Measurements from ENCODE around the gene ZBTB4. TPM values are rescaled to one million over a fixed set of nuclear protein-coding genes. Genes with fewer than 3 reads are reported as not detected.

ZBTB4 gene
- total RNA-seq, 3 donors from 2014 or later (not counting 1 experiment from before 2014, with no cell fraction given), result 64.0 to 72.5 (median 68.4) TPM

- no peaks in the 10 kb centered on the region for H3K27me3 Mint-ChIP-seq (ENCODE audit: low read depth in 2 of 2)
- Histone ChIP-seq H3K4me1 (ENCODE audit: control insufficient read depth, insufficient read depth, low read length) (no peaks in the 10 kb centered on the region), H3K36me3 (ENCODE audit: control insufficient read depth, insufficient read depth, low read length) (peaks cover 90% of the 10 kb centered on the region), H3K27ac (ENCODE audit: low read length) (no peak overlapping the region), H3K9me3 (ENCODE audit: control insufficient read depth, insufficient read depth, low read length) (no peaks in the 10 kb centered on the region), H3K27me3 (ENCODE audit: control insufficient read depth, insufficient read depth, low read length) (no peaks in the 10 kb centered on the region), H3K4me3 (ENCODE audit: low read length) (no peak overlapping the region)
- WGBS (ENCODE audit: insufficient coverage), result 95% methylated on average over 20 of the region's 20 CpGs
- H3K4me1 Mint-ChIP-seq, result no peaks in the 10 kb centered on the region
- no peak overlapping the region for H3K4me3 Mint-ChIP-seq
- DNase-seq (peak in 1 of 2 donors; percentile 11), ATAC-seq (no peak)
- H3K9me3 Mint-ChIP-seq, result no peaks in the 10 kb centered on the region
- H3K27ac Mint-ChIP-seq, result peak overlapping the region in 1 of 2 donors; percentile 6
- intact Hi-C loops (cut with micrococcal nuclease), result loop anchor here (5.0 kb wide), 1 partner anchor 65 kb away; the partner anchor contains the start of genes FGF11 and TMEM102
- H3K36me3 Mint-ChIP-seq, result peaks cover 21% of the 10 kb centered on the region
- no peak for TF ChIP-seq CTCF (IDR thresholded peaks at IDR 0.05)
Measured at GRCh38 chr17:7502171-7502847, 22.9 kb upstream of the ZBTB4 start.

- peaks cover 92% of the 10 kb centered on the region for H3K36me3 ChIP-seq (ENCODE audit: control insufficient read depth, insufficient read depth, low read length)
- no peaks in the 10 kb centered on the region for H3K9me3 ChIP-seq (ENCODE audit: control insufficient read depth, insufficient read depth, low read length)
- no peak overlapping the region for H3K27ac ChIP-seq (ENCODE audit: low read length)
- WGBS (ENCODE audit: insufficient coverage), result 88% methylated on average over 14 of the region's 14 CpGs
- H3K4me3 Mint-ChIP-seq, result no peak overlapping the region
- no peaks in the 10 kb centered on the region for H3K27me3 ChIP-seq (ENCODE audit: control insufficient read depth, insufficient read depth, low read length)
- no peak overlapping the region for H3K4me3 ChIP-seq (ENCODE audit: low read length)
- ATAC-seq, result no peak
- H3K9me3 Mint-ChIP-seq, result no peaks in the 10 kb centered on the region
- TF ChIP-seq CTCF (IDR thresholded peaks at IDR 0.05), result no peak
- no peaks in the 10 kb centered on the region for H3K4me1 Mint-ChIP-seq
- H3K36me3 Mint-ChIP-seq, result peaks cover 21% of the 10 kb centered on the region
- H3K27me3 Mint-ChIP-seq (ENCODE audit: low read depth in 2 of 2), result no peaks in the 10 kb centered on the region
- peak in 1 of 2 donors; percentile 6 for DNase-seq
- H3K27ac Mint-ChIP-seq, result peak overlapping the region in 1 of 2 donors; percentile 6
- intact Hi-C loops (cut with micrococcal nuclease), result loop anchor here (5.0 kb wide), 1 partner anchor 64 kb away; the partner anchor contains the start of genes FGF11 and TMEM102
- H3K4me1 ChIP-seq (ENCODE audit: control insufficient read depth, insufficient read depth, low read length), result no peaks in the 10 kb centered on the region
Measured at GRCh38 chr17:7501729-7502128, 22.3 kb upstream of the ZBTB4 start.

DNA sequence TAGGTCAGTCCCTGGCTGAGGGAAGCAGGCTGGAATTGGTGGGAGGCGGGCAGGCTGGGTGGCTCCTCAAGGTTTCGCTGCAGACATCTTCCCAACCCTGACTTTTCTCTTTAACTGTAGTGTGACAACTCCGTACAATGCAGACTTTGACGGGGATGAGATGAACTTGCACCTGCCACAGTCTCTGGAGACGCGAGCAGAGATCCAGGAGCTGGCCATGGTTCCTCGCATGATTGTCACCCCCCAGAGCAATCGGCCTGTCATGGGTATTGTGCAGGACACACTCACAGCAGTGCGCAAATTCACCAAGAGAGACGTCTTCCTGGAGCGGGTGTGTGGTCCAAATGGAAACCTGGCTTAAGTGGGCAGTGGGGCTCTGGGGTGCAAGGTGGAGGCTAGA, 19.7 kb upstream of the ZBTB4 start:
- Mint-ChIP-seq H3K27ac (peak overlapping the region in 1 of 2 donors; percentile 20), H3K36me3 (peaks cover 20% of the 10 kb centered on the region), H3K4me1 (peaks cover 1 to 17% of the 10 kb centered on the region in 2 donors), H3K4me3 (peak overlapping the region; percentile 21), H3K9me3 (no peaks in the 10 kb centered on the region), H3K27me3 (ENCODE audit: low read depth in 2 of 2) (no peaks in the 10 kb centered on the region)
- Histone ChIP-seq H3K27ac (ENCODE audit: low read length) (no peak overlapping the region), H3K9me3 (ENCODE audit: control insufficient read depth, insufficient read depth, low read length) (no peaks in the 10 kb centered on the region), H3K27me3 (ENCODE audit: control insufficient read depth, insufficient read depth, low read length) (no peaks in the 10 kb centered on the region), H3K4me1 (ENCODE audit: control insufficient read depth, insufficient read depth, low read length) (no peaks in the 10 kb centered on the region), H3K4me3 (ENCODE audit: low read length) (no peak overlapping the region), H3K36me3 (ENCODE audit: control insufficient read depth, insufficient read depth, low read length) (peaks cover 77% of the 10 kb centered on the region)
- TF ChIP-seq CTCF (IDR thresholded peaks at IDR 0.05), result no peak
- 90% methylated on average over 11 of the region's 11 CpGs for WGBS (ENCODE audit: insufficient coverage)
- intact Hi-C loops (cut with micrococcal nuclease), result no loop called here
- DNase-seq (no peak), ATAC-seq (no peak)
